SU-DHL-6 (cell line): ENCODE data around the gene ZFAND2A.

Experiments used
- EZH2phosphoT487 ChIP-seq: fragments of 200-600 bp; sonication (generic), shearing (Covaris generic); conservative IDR thresholded peaks from 2 replicates; pipeline ENCODE4 v1.6.1; 2018; ENCODE audit warnings: mild to moderate bottlenecking, antibody characterized with exemption, low read length, moderate library complexity, mixed read lengths
- TF ChIP-seq, protein P1 (sequence below): fragments of 200-600 bp; sonication (generic); IDR thresholded peaks from one replicate; pipeline ENCODE4 v1.5.1; 2017; ENCODE audit warnings: antibody characterized with exemption, mild to moderate bottlenecking, low read length, moderate library complexity; ENCODE audit not compliant: insufficient read depth, poor library complexity, severe bottlenecking

DNA sequence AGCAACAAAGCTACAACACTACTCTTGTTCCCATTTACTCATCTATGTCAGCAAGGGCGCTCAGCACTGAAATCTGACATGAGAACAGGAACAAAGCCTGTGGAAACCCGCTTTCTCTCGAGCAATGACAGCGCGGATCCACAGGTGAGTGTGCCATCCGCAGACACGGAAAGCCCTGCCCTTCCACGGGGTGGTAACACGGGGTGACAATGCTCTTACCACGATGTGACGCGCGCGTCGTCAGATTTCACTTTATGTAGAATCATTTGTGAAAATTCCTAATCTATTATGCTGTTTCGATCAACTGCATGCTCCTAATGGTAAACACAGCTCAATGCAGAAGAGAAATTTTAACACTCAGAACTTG is 34.4 kb downstream of the ZFAND2A start:
- no peak for TF ChIP-seq EZH2phosphoT487
- TF ChIP-seq, protein P1, sequence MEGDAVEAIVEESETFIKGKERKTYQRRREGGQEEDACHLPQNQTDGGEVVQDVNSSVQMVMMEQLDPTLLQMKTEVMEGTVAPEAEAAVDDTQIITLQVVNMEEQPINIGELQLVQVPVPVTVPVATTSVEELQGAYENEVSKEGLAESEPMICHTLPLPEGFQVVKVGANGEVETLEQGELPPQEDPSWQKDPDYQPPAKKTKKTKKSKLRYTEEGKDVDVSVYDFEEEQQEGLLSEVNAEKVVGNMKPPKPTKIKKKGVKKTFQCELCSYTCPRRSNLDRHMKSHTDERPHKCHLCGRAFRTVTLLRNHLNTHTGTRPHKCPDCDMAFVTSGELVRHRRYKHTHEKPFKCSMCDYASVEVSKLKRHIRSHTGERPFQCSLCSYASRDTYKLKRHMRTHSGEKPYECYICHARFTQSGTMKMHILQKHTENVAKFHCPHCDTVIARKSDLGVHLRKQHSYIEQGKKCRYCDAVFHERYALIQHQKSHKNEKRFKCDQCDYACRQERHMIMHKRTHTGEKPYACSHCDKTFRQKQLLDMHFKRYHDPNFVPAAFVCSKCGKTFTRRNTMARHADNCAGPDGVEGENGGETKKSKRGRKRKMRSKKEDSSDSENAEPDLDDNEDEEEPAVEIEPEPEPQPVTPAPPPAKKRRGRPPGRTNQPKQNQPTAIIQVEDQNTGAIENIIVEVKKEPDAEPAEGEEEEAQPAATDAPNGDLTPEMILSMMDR: no peak
